Esophagus squamous epithelium (tissue), 4 donors: Measurements from ENCODE around the gene NOTCH4.

Experiments used
- POLR2A ChIP-seq, 4 donors: fragments of 450-650 bp; IDR thresholded peaks; one replicate each; pipeline ENCODE4 v1.6.1; 2017; ENCODE audit warnings: antibody characterized with exemption in 4 of 4, mild to moderate bottlenecking in 4 of 4, moderate library complexity in 3 of 4
- TF ChIP-seq, protein P1 (sequence below), 6 experiments: fragments of 450-650 bp in 4 of 6; fragments of 200-600 bp in 2 of 6; sonication (generic) in 2 of 6; IDR thresholded peaks; one replicate each; pipeline ENCODE4 v1.5.1; 2016 to 2019; ENCODE audit warnings: antibody characterized with exemption in 6 of 6, mild to moderate bottlenecking in 4 of 6, moderate library complexity in 4 of 6

GRCh38 chr6:32182555-32182981 is 41.3 kb downstream of the NOTCH4 start:
- TF ChIP-seq, protein P1, sequence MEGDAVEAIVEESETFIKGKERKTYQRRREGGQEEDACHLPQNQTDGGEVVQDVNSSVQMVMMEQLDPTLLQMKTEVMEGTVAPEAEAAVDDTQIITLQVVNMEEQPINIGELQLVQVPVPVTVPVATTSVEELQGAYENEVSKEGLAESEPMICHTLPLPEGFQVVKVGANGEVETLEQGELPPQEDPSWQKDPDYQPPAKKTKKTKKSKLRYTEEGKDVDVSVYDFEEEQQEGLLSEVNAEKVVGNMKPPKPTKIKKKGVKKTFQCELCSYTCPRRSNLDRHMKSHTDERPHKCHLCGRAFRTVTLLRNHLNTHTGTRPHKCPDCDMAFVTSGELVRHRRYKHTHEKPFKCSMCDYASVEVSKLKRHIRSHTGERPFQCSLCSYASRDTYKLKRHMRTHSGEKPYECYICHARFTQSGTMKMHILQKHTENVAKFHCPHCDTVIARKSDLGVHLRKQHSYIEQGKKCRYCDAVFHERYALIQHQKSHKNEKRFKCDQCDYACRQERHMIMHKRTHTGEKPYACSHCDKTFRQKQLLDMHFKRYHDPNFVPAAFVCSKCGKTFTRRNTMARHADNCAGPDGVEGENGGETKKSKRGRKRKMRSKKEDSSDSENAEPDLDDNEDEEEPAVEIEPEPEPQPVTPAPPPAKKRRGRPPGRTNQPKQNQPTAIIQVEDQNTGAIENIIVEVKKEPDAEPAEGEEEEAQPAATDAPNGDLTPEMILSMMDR (IDR thresholded peaks at IDR 0.05), result no peak
- TF ChIP-seq POLR2A (IDR thresholded peaks at IDR 0.05), result no peak
